Muscle layer of duodenum (tissue), 2 donors: Measurements from ENCODE around the gene PIP4K2C.
A peak's percentile ranks its signal among the peaks of the same experiment; 100 is the strongest.

ENCODE experiments used
- H3K27ac ChIP-seq: one replicate; pipeline ENCODE4 v1.7.0; 2013; ENCODE audit warnings: mild to moderate bottlenecking, low read length
- H3K27me3 ChIP-seq: one replicate; pipeline ENCODE4 v1.7.0; 2013; ENCODE audit warnings: low read depth, mild to moderate bottlenecking, control low read depth, low read length
- H3K36me3 ChIP-seq, 2 donors: one replicate each; pipeline ENCODE4 v1.7.0; 2013; ENCODE audit warnings: low read length in 2 of 2, control low read depth in 1 of 2, mild to moderate bottlenecking in 1 of 2; ENCODE audit not compliant: insufficient read depth in 2 of 2, control insufficient read depth in 1 of 2
- H3K4me1 ChIP-seq, 2 donors: one replicate each; pipeline ENCODE4 v1.7.0; 2013; ENCODE audit warnings: low read length in 2 of 2, mild to moderate bottlenecking in 2 of 2, control low read depth in 1 of 2, moderate library complexity in 1 of 2; ENCODE audit not compliant: insufficient read depth in 2 of 2, control insufficient read depth in 1 of 2
- H3K4me3 ChIP-seq, 2 donors: one replicate each; pipeline ENCODE4 v1.7.0; 2013; ENCODE audit warnings: low read length in 2 of 2, low read depth in 1 of 2, mild to moderate bottlenecking in 1 of 2
- H3K9me3 ChIP-seq, 2 donors: one replicate each; pipeline ENCODE4 v1.7.0; 2013; ENCODE audit warnings: low read length in 2 of 2, control low read depth in 1 of 2, mild to moderate bottlenecking in 1 of 2; ENCODE audit not compliant: control insufficient read depth in 1 of 2
- donor health status: healthy.

The PIP4K2C gene

DNA sequence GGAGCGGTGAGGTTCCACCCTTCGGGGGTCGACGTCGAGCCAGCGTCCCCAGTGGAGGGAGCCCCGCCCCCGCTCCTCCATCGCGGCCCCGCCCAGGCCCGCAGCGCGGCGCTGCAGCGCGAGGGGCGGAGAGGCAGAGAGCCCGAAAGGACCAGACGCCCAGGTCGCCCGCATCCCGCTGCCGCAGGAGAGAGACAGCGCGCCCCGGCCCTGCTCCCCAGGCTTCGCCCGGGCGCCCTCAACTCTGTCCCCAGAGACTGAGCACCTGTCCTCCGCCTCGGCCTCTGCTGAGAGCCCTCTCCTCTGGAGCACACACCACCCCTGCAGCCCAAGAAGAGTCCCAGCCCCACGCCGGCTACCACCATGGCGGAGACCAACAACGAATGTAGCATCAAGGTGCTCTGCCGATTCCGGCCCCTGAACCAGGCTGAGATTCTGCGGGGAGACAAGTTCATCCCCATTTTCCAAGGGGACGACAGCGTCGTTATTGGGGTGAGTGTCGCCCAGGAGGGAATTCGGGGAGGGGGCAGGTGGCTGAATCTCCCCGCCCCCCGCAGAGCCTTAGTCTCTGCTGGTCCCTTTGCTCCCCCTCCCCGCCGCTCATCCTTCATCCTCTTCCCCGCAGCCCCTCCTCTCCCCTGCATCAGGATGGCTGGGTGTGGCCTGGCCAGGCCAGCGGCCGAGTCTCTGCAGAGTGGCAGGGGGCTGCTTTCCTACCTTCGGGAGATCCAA lies 40.9 kb upstream of the PIP4K2C start, which contains the start of gene KIF5A:
TSS of gene KIF5A (plus strand) at position 136 of the 732 bp plus-strand sequence. CDS start at position 364, 228 bp downstream.
- Histone ChIP-seq H3K9me3 (no peaks in the 10 kb centered on the region), H3K27me3 (peaks cover 17% of the 10 kb centered on the region), H3K4me1 (peaks cover 7 to 30% of the 10 kb centered on the region in 2 donors), H3K27ac (no peak within 1 kb of the TSS), H3K4me3 (peak within 1 kb of the TSS; percentile 44 to 70), H3K36me3 (no peaks in the 10 kb centered on the region)

GRCh38 chr12:57550641-57551549 lies 40.1 kb upstream of the PIP4K2C start:
- Histone ChIP-seq H3K36me3 (no peaks in the 10 kb centered on the region), H3K27me3 (peaks cover 17% of the 10 kb centered on the region), H3K4me1 (peaks cover 3 to 22% of the 10 kb centered on the region in 2 donors), H3K9me3 (no peaks in the 10 kb centered on the region), H3K27ac (no peak overlapping the region), H3K4me3 (peak overlapping the region in 1 of 2 donors; percentile 70)

GRCh38 chr12:57551637-57552305 lies 39.2 kb upstream of the PIP4K2C start:
- Histone ChIP-seq H3K4me1 (peaks cover 0 to 17% of the 10 kb centered on the region in 2 donors), H3K27ac (no peak overlapping the region), H3K27me3 (peaks cover 17% of the 10 kb centered on the region), H3K4me3 (no peak overlapping the region), H3K9me3 (no peaks in the 10 kb centered on the region), H3K36me3 (no peaks in the 10 kb centered on the region)

DNA sequence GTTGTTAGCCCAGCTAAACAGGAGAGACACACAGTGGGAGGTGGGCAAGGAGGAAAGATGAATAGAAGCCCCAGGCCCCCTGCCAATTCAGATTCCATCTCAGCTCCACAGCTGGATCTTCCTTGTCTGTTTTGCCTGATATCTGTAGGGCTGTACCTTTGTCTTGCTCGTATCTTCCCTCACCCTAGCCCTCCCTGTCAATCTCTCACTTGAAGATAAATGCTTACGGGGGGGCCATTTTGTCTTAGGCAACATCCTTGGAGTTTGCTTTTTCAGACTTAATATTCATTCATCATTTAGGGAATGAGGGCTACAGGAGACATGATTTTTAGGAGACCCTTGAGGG lies 38.7 kb upstream of the PIP4K2C start:
- no peak overlapping the region for H3K27ac ChIP-seq
- no peaks in the 10 kb centered on the region for H3K9me3 ChIP-seq
- no peaks in the 10 kb centered on the region for H3K36me3 ChIP-seq
- peaks cover 17% of the 10 kb centered on the region for H3K27me3 ChIP-seq
- peaks cover 0 to 16% of the 10 kb centered on the region in 2 donors for H3K4me1 ChIP-seq
- no peak overlapping the region for H3K4me3 ChIP-seq

DNA sequence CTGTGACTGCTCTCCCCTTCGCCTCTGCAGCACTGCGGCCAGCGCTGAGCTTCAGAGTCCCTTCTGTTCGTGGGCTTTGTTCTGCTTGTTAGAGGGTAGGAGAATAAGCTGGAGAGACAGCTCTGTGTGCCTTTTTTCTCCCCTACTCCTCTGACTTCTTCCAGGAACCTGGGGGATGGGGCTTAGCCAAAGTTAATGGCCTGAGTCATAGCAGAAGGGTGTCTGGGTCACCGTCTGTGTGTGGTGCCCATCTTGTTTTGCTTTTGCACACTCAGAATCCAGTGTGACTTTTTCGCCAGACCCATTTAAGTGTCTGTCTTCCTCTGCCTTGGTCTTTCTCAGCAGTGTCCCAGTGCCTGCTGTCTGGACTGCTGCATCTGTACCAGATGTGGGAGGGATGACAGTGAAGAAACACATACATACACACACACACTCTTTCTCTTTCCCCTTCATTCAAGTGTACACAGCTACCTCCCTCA lies 38.1 kb upstream of the PIP4K2C start:
- Histone ChIP-seq H3K36me3 (no peaks in the 10 kb centered on the region), H3K4me3 (no peak overlapping the region), H3K27me3 (peaks cover 16% of the 10 kb centered on the region), H3K4me1 (peaks cover 0 to 13% of the 10 kb centered on the region in 2 donors), H3K27ac (no peak overlapping the region), H3K9me3 (no peaks in the 10 kb centered on the region)

- H3K36me3 ChIP-seq: no peaks in the 10 kb centered on the region
- H3K4me1 ChIP-seq: peaks cover 0 to 13% of the 10 kb centered on the region in 2 donors
- H3K27ac ChIP-seq: no peak overlapping the region
- no peak overlapping the region for H3K4me3 ChIP-seq
- H3K9me3 ChIP-seq: no peaks in the 10 kb centered on the region
- H3K27me3 ChIP-seq: peaks cover 9% of the 10 kb centered on the region
Observed at GRCh38 chr12:57553343-57554202, 37.4 kb upstream of the PIP4K2C start.

- Histone ChIP-seq H3K4me1 (peaks cover 0 to 11% of the 10 kb centered on the region in 2 donors), H3K36me3 (no peaks in the 10 kb centered on the region), H3K27me3 (peaks cover under 1% of the 10 kb centered on the region), H3K4me3 (no peak overlapping the region), H3K9me3 (no peaks in the 10 kb centered on the region), H3K27ac (no peak overlapping the region)
Observed at GRCh38 chr12:57554453-57554852, 36.5 kb upstream of the PIP4K2C start.

DNA sequence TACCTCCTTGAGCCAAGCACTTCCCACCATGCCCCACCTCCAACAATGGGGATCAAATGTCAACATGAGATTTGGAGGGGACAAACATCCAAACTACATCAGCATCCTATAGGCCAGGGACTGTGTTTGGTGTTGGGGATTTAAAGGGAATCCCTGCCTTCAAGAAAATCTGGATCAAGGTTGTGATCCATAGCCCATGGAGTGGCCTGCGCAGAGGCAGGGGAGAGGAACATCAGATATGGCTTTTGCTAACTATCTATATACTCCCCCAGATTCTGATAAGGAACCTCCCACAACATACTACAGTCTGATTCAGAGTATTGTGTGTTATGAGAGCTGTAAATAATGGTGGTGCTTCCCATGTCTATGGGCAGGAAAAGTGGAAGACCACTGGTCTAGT lies 36.1 kb upstream of the PIP4K2C start:
- H3K27ac ChIP-seq: no peak overlapping the region
- H3K9me3 ChIP-seq: no peaks in the 10 kb centered on the region
- H3K4me1 ChIP-seq: peaks cover 0 to 6% of the 10 kb centered on the region in 2 donors
- H3K4me3 ChIP-seq: no peak overlapping the region
- H3K36me3 ChIP-seq: no peaks in the 10 kb centered on the region
- H3K27me3 ChIP-seq: no peaks in the 10 kb centered on the region

GRCh38 chr12:57558864-57559263 lies 32.1 kb upstream of the PIP4K2C start:
- Histone ChIP-seq H3K27me3 (no peaks in the 10 kb centered on the region), H3K4me1 (no peaks in the 10 kb centered on the region), H3K36me3 (no peaks in the 10 kb centered on the region), H3K27ac (no peak overlapping the region), H3K9me3 (no peaks in the 10 kb centered on the region), H3K4me3 (no peak overlapping the region)

DNA sequence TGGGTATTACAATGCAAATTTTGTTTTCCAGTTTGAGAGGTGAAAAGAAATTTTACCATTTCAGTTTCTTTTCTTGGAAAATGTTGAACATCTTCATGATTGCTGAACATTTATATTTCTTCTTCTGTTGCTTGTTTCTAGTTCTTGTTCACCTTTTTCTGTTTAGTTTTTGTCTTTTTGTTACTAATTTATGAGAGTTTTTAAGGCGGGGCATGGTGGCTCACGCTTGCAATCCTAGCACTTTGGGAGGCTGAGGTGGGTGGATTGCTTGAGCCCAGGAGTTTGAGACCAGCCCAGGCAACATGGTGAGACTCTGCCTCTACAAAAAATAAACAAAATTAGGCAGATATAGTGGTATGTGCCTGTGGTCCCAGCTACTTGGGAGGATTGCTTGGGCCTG lies 30.5 kb upstream of the PIP4K2C start:
- Histone ChIP-seq H3K27me3 (no peaks in the 10 kb centered on the region), H3K9me3 (no peaks in the 10 kb centered on the region), H3K27ac (no peak overlapping the region), H3K4me1 (no peaks in the 10 kb centered on the region), H3K4me3 (no peak overlapping the region), H3K36me3 (no peaks in the 10 kb centered on the region)
